ENCODE results near the gene NET1. TPM values are rescaled to one million over a fixed set of nuclear protein-coding genes. Genes with fewer than 3 reads are reported as not detected.

The NET1 gene
- total and polyA plus RNA-seq, 2 experiments from 2014 or later = 36.5 to 42.9 TPM

DNA sequence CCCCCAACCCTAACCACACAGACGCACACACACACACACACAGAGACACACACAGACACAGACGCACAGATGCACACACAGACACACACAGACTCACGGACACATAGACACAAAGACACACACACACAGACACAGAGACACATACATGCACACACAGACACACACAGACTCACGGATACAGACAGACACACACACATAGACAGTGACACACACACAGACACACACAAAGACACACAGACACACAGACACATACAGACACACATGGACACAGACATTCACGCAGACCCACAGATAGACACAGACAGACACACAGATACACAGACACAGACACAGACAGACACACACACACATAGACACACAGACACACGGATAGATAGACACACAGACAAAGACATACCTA, 84.9 kb downstream of the NET1 start:
- H3K9me2 ChIP-seq (ENCODE audit: insufficient read depth) = no peaks in the 10 kb centered on the region
- 66 to 71% methylated on average over 6 of the region's 6 CpGs for WGBS, 2 experiments (ENCODE audit: low coverage in 1 of 2, low lambda C conversion rate in 2 of 2, missing lambda C conversion rate in 2 of 2)
- H4K20me1 ChIP-seq (ENCODE audit: insufficient read depth) = no peaks in the 10 kb centered on the region
- no peaks in the 10 kb centered on the region for H3K4me1 ChIP-seq (ENCODE audit: insufficient read depth)
- in situ Hi-C loops (cut with MboI) = no loop called here
- H3K9ac ChIP-seq = no peak overlapping the region
- no peaks in the 10 kb centered on the region; the same call in 1 of the 2 replicates for H3K27me3 ChIP-seq (replicated peaks; ENCODE audit: insufficient read depth)
- TF ChIP-seq EZH2phosphoT487 (IDR thresholded peaks at IDR 0.05; ENCODE audit: insufficient read depth, low read depth) = no peak
- no peak for TF ChIP-seq EZH2 (IDR thresholded peaks at IDR 0.05; ENCODE audit: insufficient read depth, poor library complexity, severe bottlenecking)
- H3K9me3 ChIP-seq (ENCODE audit: low read depth) = no peaks in the 10 kb centered on the region
- no peaks in the 10 kb centered on the region for H3K36me3 ChIP-seq (ENCODE audit: low read depth)
- no peaks in the 10 kb centered on the region for H3F3A ChIP-seq (ENCODE audit: insufficient read depth)
- H3K4me3 ChIP-seq = no peak overlapping the region
- no peaks in the 10 kb centered on the region for H3K79me2 ChIP-seq (ENCODE audit: insufficient read depth)
- H3K4me2 ChIP-seq (ENCODE audit: unreplicated experiment) = no peak overlapping the region
- H2AFZ ChIP-seq = no peak overlapping the region
- no peak for DNase-seq
- no peak overlapping the region for H3K27ac ChIP-seq

DNA sequence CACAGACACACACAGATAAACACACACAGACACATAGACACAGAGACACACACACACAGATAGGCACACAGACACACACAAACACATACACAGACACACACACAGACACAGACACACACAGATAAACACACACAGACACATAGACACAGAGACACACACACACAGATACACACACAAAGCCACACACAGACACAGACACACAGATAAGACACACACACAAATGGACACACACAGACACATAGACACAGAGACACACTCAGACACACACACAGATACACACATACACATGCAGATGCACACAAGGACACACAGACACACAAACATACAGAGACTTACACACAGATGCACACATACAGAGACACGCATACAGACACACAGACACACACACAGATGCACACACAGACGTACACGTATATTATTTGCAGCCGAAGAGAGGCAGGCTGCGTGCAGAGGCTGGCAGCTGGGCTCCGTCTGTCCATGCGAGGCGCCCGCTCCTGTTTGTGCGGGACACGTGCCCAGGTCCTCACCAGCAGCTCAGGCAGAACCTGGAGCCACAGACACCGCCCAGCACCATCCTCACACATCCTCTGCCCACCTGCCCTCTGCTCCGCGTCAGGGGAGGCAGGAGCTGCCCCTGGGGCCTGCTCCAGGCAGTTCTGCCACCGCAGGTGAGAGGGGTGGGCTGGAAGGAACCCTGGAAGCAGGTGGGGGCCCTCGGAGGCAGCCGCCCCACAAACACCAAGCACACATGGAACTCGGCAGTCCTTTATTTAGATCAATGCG, 85.8 kb downstream of the NET1 start:
- no peak for DNase-seq
- Histone ChIP-seq H3K79me2 (ENCODE audit: insufficient read depth) (no peaks in the 10 kb centered on the region), H3K27ac (no peak overlapping the region), H3K4me2 (ENCODE audit: unreplicated experiment) (no peak overlapping the region), H3K36me3 (ENCODE audit: low read depth) (no peaks in the 10 kb centered on the region), H3K9me3 (ENCODE audit: low read depth) (no peaks in the 10 kb centered on the region), H3F3A (ENCODE audit: insufficient read depth) (no peaks in the 10 kb centered on the region), H4K20me1 (ENCODE audit: insufficient read depth) (no peaks in the 10 kb centered on the region), H3K27me3 (replicated peaks; ENCODE audit: insufficient read depth) (no peaks in the 10 kb centered on the region; the same call in 1 of the 2 replicates), H3K9ac (no peak overlapping the region), H3K4me3 (no peak overlapping the region), H3K9me2 (ENCODE audit: insufficient read depth) (no peaks in the 10 kb centered on the region), H2AFZ (no peak overlapping the region), H3K4me1 (ENCODE audit: insufficient read depth) (no peaks in the 10 kb centered on the region)
- no peak for TF ChIP-seq EZH2phosphoT487 (IDR thresholded peaks at IDR 0.05; ENCODE audit: insufficient read depth, low read depth)
- no peak for TF ChIP-seq EZH2 (IDR thresholded peaks at IDR 0.05; ENCODE audit: insufficient read depth, poor library complexity, severe bottlenecking)
- in situ Hi-C loops (cut with MboI) = no loop called here
- WGBS, 2 experiments (ENCODE audit: low coverage in 1 of 2, low lambda C conversion rate in 2 of 2, missing lambda C conversion rate in 2 of 2) = 76 to 83% methylated on average over 19 of the region's 19 CpGs

DNA sequence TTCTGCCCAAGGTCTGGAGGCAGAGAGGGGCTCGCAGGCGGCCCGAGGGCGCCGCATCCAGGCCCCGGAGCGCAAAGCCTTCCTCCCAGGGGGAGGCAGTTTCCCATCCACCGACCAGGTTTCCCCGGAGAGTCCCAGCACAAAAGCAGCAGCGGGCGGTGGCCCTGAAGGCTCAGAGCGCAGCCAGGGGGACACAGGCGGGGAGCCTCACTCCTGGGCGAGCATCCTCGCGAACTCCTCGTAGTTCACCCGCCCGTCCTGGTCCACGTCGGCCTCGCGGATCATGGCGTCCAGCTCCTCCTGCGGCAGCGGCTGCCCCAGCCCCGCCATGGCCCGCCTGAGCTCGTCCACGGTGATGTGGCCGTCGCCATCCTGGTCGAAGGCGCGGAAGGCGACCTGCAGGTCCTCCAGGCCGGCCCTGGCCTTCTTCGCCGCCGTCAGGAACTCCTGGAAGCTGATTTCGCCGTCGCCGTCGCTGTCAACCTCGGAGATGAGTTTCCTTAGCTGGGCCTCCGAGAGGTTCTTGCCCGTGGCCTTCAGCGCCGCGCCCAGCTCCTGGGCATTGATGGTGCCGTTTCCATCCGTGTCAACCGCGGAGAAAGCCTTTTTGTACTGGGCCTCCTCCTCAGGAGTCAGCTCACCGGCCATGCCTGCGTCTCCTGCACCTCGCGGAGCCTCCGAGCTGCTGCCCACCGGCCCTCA, 86.6 kb downstream of the NET1 start:
- in situ Hi-C loops (cut with MboI) = no loop called here
- Histone ChIP-seq H3K9me2 (ENCODE audit: insufficient read depth) (no peaks in the 10 kb centered on the region), H3K27ac (no peak overlapping the region), H3K4me2 (ENCODE audit: unreplicated experiment) (no peak overlapping the region), H3K27me3 (replicated peaks; ENCODE audit: insufficient read depth) (no peaks in the 10 kb centered on the region; the same call in 1 of the 2 replicates), H3F3A (ENCODE audit: insufficient read depth) (no peaks in the 10 kb centered on the region), H3K9me3 (ENCODE audit: low read depth) (no peaks in the 10 kb centered on the region), H3K9ac (no peak overlapping the region), H3K4me3 (no peak overlapping the region), H3K36me3 (ENCODE audit: low read depth) (no peaks in the 10 kb centered on the region), H3K79me2 (ENCODE audit: insufficient read depth) (no peaks in the 10 kb centered on the region), H4K20me1 (ENCODE audit: insufficient read depth) (no peaks in the 10 kb centered on the region), H3K4me1 (ENCODE audit: insufficient read depth) (no peaks in the 10 kb centered on the region), H2AFZ (no peak overlapping the region)
- DNase-seq = no peak
- WGBS, 2 experiments (ENCODE audit: low coverage in 1 of 2, low lambda C conversion rate in 2 of 2, missing lambda C conversion rate in 2 of 2) = 90% methylated on average over 55 to 61 of the region's 61 CpGs
- TF ChIP-seq EZH2phosphoT487 (IDR thresholded peaks at IDR 0.05; ENCODE audit: insufficient read depth, low read depth) (no peak), EZH2 (IDR thresholded peaks at IDR 0.05; ENCODE audit: insufficient read depth, poor library complexity, severe bottlenecking) (no peak)

DNA sequence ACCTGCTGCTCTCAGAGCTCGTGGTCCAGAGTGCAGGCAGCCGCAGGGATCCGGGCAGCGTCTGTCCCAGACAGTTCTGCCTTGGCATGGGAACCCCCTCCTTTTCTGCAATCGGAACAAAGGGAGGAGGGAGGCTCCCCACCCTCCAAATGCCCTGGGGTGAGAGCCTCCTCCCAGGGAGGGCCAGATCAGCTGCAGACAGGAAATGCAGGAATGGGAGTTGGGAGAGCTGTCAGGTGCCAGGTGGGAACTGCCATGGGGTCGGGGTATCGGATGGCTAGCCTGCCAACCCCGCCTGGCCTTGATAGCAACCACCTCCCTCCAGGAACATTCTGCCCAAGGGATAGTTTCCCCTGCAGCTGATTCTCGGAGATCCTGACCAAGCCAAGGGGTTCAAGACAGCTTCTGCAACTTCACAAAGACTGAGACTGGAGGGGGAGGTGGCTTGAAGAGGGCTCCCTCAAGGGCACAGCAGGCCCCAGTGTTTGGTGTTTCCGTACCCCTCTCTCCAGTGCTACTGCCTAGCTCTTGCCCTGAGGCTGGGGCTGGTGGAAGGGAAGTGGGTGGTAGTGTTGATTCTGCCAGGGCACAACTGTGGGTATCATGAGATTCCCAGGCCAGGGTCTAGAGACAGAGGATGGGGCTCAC, 87.3 kb downstream of the NET1 start, which contains the start of gene CALML5:
Gene CALML5 (minus strand): TSS at position 78 of the 648 bp plus-strand sequence. CDS start 132 bp downstream, outside the sequence.
- H2AFZ ChIP-seq = no peak within 1 kb of the TSS
- no peaks in the 10 kb centered on the region for H3K36me3 ChIP-seq (ENCODE audit: low read depth)
- 63 to 64% methylated on average over 10 of the region's 10 CpGs for WGBS, 2 experiments (ENCODE audit: low coverage in 1 of 2, low lambda C conversion rate in 2 of 2, missing lambda C conversion rate in 2 of 2)
- no peaks in the 10 kb centered on the region for H3K9me2 ChIP-seq (ENCODE audit: insufficient read depth)
- H3K4me2 ChIP-seq (ENCODE audit: unreplicated experiment) = no peak within 1 kb of the TSS
- no peaks in the 10 kb centered on the region for H3F3A ChIP-seq (ENCODE audit: insufficient read depth)
- TF ChIP-seq EZH2phosphoT487 (IDR thresholded peaks at IDR 0.05; ENCODE audit: insufficient read depth, low read depth) = no peak
- no peak for TF ChIP-seq EZH2 (IDR thresholded peaks at IDR 0.05; ENCODE audit: insufficient read depth, poor library complexity, severe bottlenecking)
- no peak within 1 kb of the TSS for H3K9ac ChIP-seq
- H3K9me3 ChIP-seq (ENCODE audit: low read depth) = no peaks in the 10 kb centered on the region
- no peaks in the 10 kb centered on the region for H3K79me2 ChIP-seq (ENCODE audit: insufficient read depth)
- H3K27ac ChIP-seq = no peak within 1 kb of the TSS
- in situ Hi-C loops (cut with MboI) = no loop called here
- H3K27me3 ChIP-seq (replicated peaks; ENCODE audit: insufficient read depth) = no peaks in the 10 kb centered on the region; the same call in 1 of the 2 replicates
- no peak within 1 kb of the TSS for H3K4me3 ChIP-seq
- no peak for DNase-seq
- no peaks in the 10 kb centered on the region for H4K20me1 ChIP-seq (ENCODE audit: insufficient read depth)
- H3K4me1 ChIP-seq (ENCODE audit: insufficient read depth) = no peaks in the 10 kb centered on the region

All from GM23248 (cell line).